HG03196 (cell line): ENCODE data around the gene ST8SIA5.

Source experiments
- ATAC-seq: cut with Tn5 transposase; IDR thresholded peaks from one replicate; pipeline ENCODE4 v1.9.1; 2021; ENCODE audit not compliant: unreplicated experiment

The ST8SIA5 gene

GRCh38 chr18:46740046-46740445, 16.8 kb downstream of the ST8SIA5 start:
- ATAC-seq, result no peak

- ATAC-seq, result no peak
Observed at GRCh38 chr18:46738491-46738890, 18.4 kb downstream of the ST8SIA5 start.

GRCh38 chr18:46736736-46737135, 20.1 kb downstream of the ST8SIA5 start:
- ATAC-seq, result no peak

- ATAC-seq, result no peak
Observed at GRCh38 chr18:46736135-46736534, 20.7 kb downstream of the ST8SIA5 start.

GRCh38 chr18:46734981-46735380, 21.9 kb downstream of the ST8SIA5 start:
- no peak for ATAC-seq

GRCh38 chr18:46733872-46734271, 23.0 kb downstream of the ST8SIA5 start:
- ATAC-seq, result no peak

- no peak for ATAC-seq
Observed at GRCh38 chr18:46732801-46733200, 24.1 kb downstream of the ST8SIA5 start.

- no peak for ATAC-seq
Observed at GRCh38 chr18:46732201-46732600, 24.7 kb downstream of the ST8SIA5 start.

- no peak for ATAC-seq
Observed at GRCh38 chr18:46731316-46731715, 25.5 kb downstream of the ST8SIA5 start.

GRCh38 chr18:46728219-46728930, 28.5 kb downstream of the ST8SIA5 start:
- ATAC-seq, result no peak

GRCh38 chr18:46727177-46727576, 29.7 kb downstream of the ST8SIA5 start:
- ATAC-seq, result no peak

GRCh38 chr18:46725310-46725709, 31.5 kb downstream of the ST8SIA5 start:
- no peak for ATAC-seq

- no peak for ATAC-seq
Observed at GRCh38 chr18:46723856-46724415, 32.9 kb downstream of the ST8SIA5 start.

GRCh38 chr18:46722051-46722450, 34.8 kb downstream of the ST8SIA5 start:
- no peak for ATAC-seq

GRCh38 chr18:46721331-46721730, 35.5 kb downstream of the ST8SIA5 start:
- no peak for ATAC-seq

- no peak for ATAC-seq
Observed at GRCh38 chr18:46720521-46720920, 36.3 kb downstream of the ST8SIA5 start.

- ATAC-seq, result no peak
Observed at GRCh38 chr18:46720092-46720491, 36.8 kb downstream of the ST8SIA5 start.

- no peak for ATAC-seq
Observed at GRCh38 chr18:46719388-46719787, 37.5 kb downstream of the ST8SIA5 start.

GRCh38 chr18:46718501-46719341, 38.1 kb downstream of the ST8SIA5 start:
- no peak for ATAC-seq

GRCh38 chr18:46716827-46717226, 40.0 kb downstream of the ST8SIA5 start:
- no peak for ATAC-seq

- ATAC-seq, result no peak
Observed at GRCh38 chr18:46716336-46716735, 40.5 kb downstream of the ST8SIA5 start.

GRCh38 chr18:46715062-46715461, 41.8 kb downstream of the ST8SIA5 start:
- no peak for ATAC-seq
